ENCODE measurements around the gene CCDC150. TPM values are rescaled to one million over a fixed set of nuclear protein-coding genes. Genes with fewer than 3 reads are reported as not detected.

Gene CCDC150
- total RNA-seq, 1 donor from 2014 or later = 1.4 TPM

Other genes starting within 250 kb of the CCDC150 start
- gene HECW2, start 46.2 kb upstream of the CCDC150 start, total RNA-seq = 23.3 TPM
- gene GTF3C3, start 160.0 kb downstream of the CCDC150 start, total RNA-seq = 38.3 TPM
- gene C2orf66, start 169.6 kb downstream of the CCDC150 start, total RNA-seq = 1.0 TPM

Data from ureter (tissue), 1 donor.